ENCODE results near the gene APH1A. TPM values are rescaled to one million over a fixed set of nuclear protein-coding genes. Genes with fewer than 3 reads are reported as not detected.

The APH1A gene
- total and polyA plus RNA-seq, 9 of the 15 experiments (the other 6 are each of a cell fraction or from before 2014, with no cell fraction given): 5.6 to 123 (median 77.0) TPM

DNA sequence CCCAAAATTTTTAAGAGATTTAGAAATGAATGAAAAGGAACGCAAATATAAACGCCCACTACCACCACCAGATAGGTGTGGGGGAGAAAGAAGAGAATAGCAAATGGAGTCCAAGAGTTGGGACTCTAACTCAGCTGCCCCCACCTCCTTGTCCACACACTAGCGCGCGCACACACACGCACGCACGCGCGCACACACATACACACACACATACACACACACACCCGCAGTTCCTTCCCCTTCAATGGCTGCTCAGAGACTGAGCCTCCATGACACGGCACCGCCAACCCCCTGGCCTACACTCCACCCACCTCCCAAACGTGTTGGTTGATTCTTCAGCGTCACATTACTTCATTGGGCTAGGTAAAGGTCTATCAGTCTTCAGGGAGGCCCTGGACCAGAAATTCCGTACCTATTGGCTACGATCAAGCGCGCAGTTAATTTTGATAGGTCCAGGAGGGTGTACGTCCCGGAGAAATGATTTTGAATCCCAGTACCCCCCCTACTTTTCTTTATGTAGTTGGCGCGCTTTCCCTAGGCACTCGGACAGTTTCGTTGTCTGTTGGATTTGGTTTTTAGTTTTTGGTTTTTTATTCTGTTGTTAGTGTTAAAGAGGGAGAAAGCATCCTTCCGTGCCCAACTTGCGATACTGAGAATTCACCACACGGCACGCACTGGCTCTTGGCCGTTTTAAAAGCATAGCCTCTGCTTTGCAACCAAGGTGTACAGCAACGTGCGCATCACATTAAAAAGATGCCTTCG is 32.8 kb downstream of the APH1A start, which contains the start of gene ANP32E (continued):
- TF ChIP-seq KDM4B (IDR thresholded peaks at IDR 0.05; ENCODE audit: borderline replicate concordance in 2 of 2, low read depth in 1 of 2): 0 out of 4 replicates have a peak, but pooled peaks of 1 of the 2 experiments have one; percentile 56
- no peak for TF ChIP-seq ZNF140 (CRISPR knock-in tag; IDR thresholded peaks at IDR 0.05)
- peak; percentile 68; the same call in 1 of the 2 replicates for TF ChIP-seq ARID3A (IDR thresholded peaks at IDR 0.05; ENCODE audit: borderline replicate concordance, low read depth, low read length)
- TF ChIP-seq RNF219 (CRISPR knock-in tag; IDR thresholded peaks at IDR 0.05): no peak
- no peak for TF ChIP-seq CHD4 (IDR thresholded peaks at IDR 0.05; ENCODE audit: insufficient read depth, insufficient replicate concordance, low read depth, low read length, poor library complexity, severe bottlenecking)
- 0 out of 4 replicates have a peak, but pooled peaks of 1 of the 2 experiments have one; percentile 32 for TF ChIP-seq SRF (CRISPR knock-in tag; IDR thresholded peaks at IDR 0.05)
- TF ChIP-seq ZBTB40 (IDR thresholded peaks at IDR 0.05): 0 out of 2 replicates have a peak, but pooled peaks have one; percentile 57
- TF ChIP-seq ZBTB40 (CRISPR knock-in tag; IDR thresholded peaks at IDR 0.05): no peak
- TF ChIP-seq, protein P1, sequence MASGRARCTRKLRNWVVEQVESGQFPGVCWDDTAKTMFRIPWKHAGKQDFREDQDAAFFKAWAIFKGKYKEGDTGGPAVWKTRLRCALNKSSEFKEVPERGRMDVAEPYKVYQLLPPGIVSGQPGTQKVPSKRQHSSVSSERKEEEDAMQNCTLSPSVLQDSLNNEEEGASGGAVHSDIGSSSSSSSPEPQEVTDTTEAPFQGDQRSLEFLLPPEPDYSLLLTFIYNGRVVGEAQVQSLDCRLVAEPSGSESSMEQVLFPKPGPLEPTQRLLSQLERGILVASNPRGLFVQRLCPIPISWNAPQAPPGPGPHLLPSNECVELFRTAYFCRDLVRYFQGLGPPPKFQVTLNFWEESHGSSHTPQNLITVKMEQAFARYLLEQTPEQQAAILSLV (tag; IDR thresholded peaks at IDR 0.05): no peak
- no peak for TF ChIP-seq ZNF507 (tag; conservative IDR thresholded peaks at IDR 0.05)
- TF ChIP-seq CBX1 (IDR thresholded peaks at IDR 0.05; ENCODE audit: low read depth): 0 out of 2 replicates have a peak, but pooled peaks have one; percentile 26
- TF ChIP-seq ZNF24 (IDR thresholded peaks at IDR 0.05): no peak

All from K562 (cell line).